Suprapubic skin (tissue), 4 donors: ENCODE data around the gene FOXN3.

Experiments used
- CTCF ChIP-seq, 2 donors: fragments of 200-600 bp in 1 of 2; fragments of 450-650 bp in 1 of 2; sonication (generic) in 1 of 2; IDR thresholded peaks; one replicate each; pipeline ENCODE4 v1.5.1; 2016 to 2019; ENCODE audit warnings: antibody characterized with exemption in 2 of 2, mild to moderate bottlenecking in 1 of 2, moderate library complexity in 1 of 2
- POLR2A ChIP-seq, 2 donors: fragments of 450-650 bp; IDR thresholded peaks; one replicate each; pipeline ENCODE4 v1.6.1; 2017; ENCODE audit warnings: antibody characterized with exemption in 2 of 2, mild to moderate bottlenecking in 2 of 2, moderate library complexity in 2 of 2
- POLR2AphosphoS5 ChIP-seq, 3 donors: sonication (generic); formaldehyde crosslinking; IDR thresholded peaks; one replicate each; pipeline ENCODE4 v1.6.1; 2017; ENCODE audit warnings: antibody characterized with exemption in 3 of 3

- no peak for TF ChIP-seq CTCF (IDR thresholded peaks at IDR 0.05)
- TF ChIP-seq POLR2AphosphoS5 (IDR thresholded peaks at IDR 0.05) = no peak
- TF ChIP-seq POLR2A (IDR thresholded peaks at IDR 0.05) = no peak
These were observed 19.0 kb upstream of the FOXN3 start for GRCh38 chr14:89435892-89436656.
